CD14-positive monocyte (primary cell): Measurements from ENCODE around the gene WIPF2. TPM values are rescaled to one million over a fixed set of nuclear protein-coding genes. Genes with fewer than 3 reads are reported as not detected.
"Not testable (repeated sequence)": the region's sequence is repeated elsewhere in the genome, so short reads cannot be mapped to it uniquely, and the experiment has no call there.

ENCODE experiments used
- DNase-seq, 3 donors: peaks; one replicate each; pipeline ENCODE4 v3.0.0-alpha.2; 2011 to 2022
- H2AFZ ChIP-seq: 2 replicates; pipeline ENCODE4 v1.6.0; 2012; ENCODE audit warnings: mild to moderate bottlenecking, low read depth, low read length, inconsistent platforms; ENCODE audit not compliant: insufficient read depth, poor library complexity, severe bottlenecking
- H3K27ac ChIP-seq, 2 donors: 1 replicate in 1 of 2; 2 replicates in 1 of 2; pipeline ENCODE4 v1.5.1; 2012 to 2013; ENCODE audit warnings: low read length in 2 of 2, control low read depth in 1 of 2, inconsistent platforms in 1 of 2, low read depth in 1 of 2, mild to moderate bottlenecking in 1 of 2
- H3K27me3 ChIP-seq, 2 donors: one replicate each; pipeline versions ENCODE4 v1.6.0 to v1.6.1; 2011 to 2013; ENCODE audit warnings: low read length in 2 of 2; ENCODE audit not compliant: control insufficient read depth in 2 of 2, insufficient read depth in 2 of 2
- H3K36me3 ChIP-seq, 2 donors: replicated peaks in 1 of 2; 1 replicate in 1 of 2; 2 replicates in 1 of 2; pipeline versions ENCODE4 v1.5.1 to v1.6.1; 2012 to 2013; ENCODE audit warnings: low read length in 2 of 2, control low read depth in 1 of 2, inconsistent platforms in 1 of 2, mild to moderate bottlenecking in 1 of 2; ENCODE audit not compliant: insufficient read depth in 2 of 2, control insufficient read depth in 1 of 2
- H3K4me1 ChIP-seq, 2 donors: 1 replicate in 1 of 2; 2 replicates in 1 of 2; pipeline versions ENCODE4 v1.5.1 to v1.6.1; 2012 to 2013; ENCODE audit warnings: low read length in 2 of 2, control low read depth in 1 of 2, inconsistent platforms in 1 of 2, mild to moderate bottlenecking in 1 of 2, moderate library complexity in 1 of 2; ENCODE audit not compliant: insufficient read depth in 2 of 2, control insufficient read depth in 1 of 2
- H3K4me2 ChIP-seq: replicated peaks from 2 replicates; pipeline ENCODE3; 2012; ENCODE audit warnings: low read length, moderate library complexity, mild to moderate bottlenecking; ENCODE audit not compliant: poor library complexity, severe bottlenecking; ENCODE audit errors: extremely low read depth
- H3K4me3 ChIP-seq, 3 experiments: fragments of 200-600 bp in 1 of 3; sonication (generic) in 1 of 3; replicated peaks in 1 of 3; 1 replicate in 2 of 3; 2 replicates in 1 of 3; pipeline ENCODE4 v1.5.1; 2011 to 2013; ENCODE audit warnings: low read length in 3 of 3, mild to moderate bottlenecking in 3 of 3, control low read depth in 2 of 3, low read depth in 2 of 3, inconsistent platforms in 1 of 3, moderate library complexity in 1 of 3
- H3K79me2 ChIP-seq: 2 replicates; pipeline ENCODE4 v1.6.0; 2012; ENCODE audit warnings: mild to moderate bottlenecking, control low read depth, inconsistent platforms, low read length, moderate library complexity; ENCODE audit not compliant: insufficient read depth
- H3K9ac ChIP-seq: 2 replicates; pipeline ENCODE4 v1.6.0; 2017; ENCODE audit warnings: low read length, mild to moderate bottlenecking; ENCODE audit not compliant: insufficient read depth, poor library complexity, severe bottlenecking
- H3K9me3 ChIP-seq, 2 donors: replicated peaks in 1 of 2; 1 replicate in 1 of 2; 2 replicates in 1 of 2; pipeline versions ENCODE4 v1.5.1 to v1.6.1; 2012 to 2013; ENCODE audit warnings: low read length in 2 of 2, control low read depth in 1 of 2; ENCODE audit not compliant: control insufficient read depth in 1 of 2, insufficient read depth in 1 of 2
- H4K20me1 ChIP-seq: 2 replicates; pipeline ENCODE4 v1.6.0; 2012; ENCODE audit warnings: mild to moderate bottlenecking, low read length, control low read depth, moderate library complexity; ENCODE audit not compliant: insufficient read depth
- H3K27ac Mint-ChIP-seq, 7 donors: one replicate each; pipeline ENCODE4 v1.8.0; 2020; ENCODE audit warnings: mild to moderate bottlenecking in 7 of 7, mixed read lengths in 7 of 7, moderate library complexity in 6 of 7, inconsistent platforms in 2 of 7
- H3K27me3 Mint-ChIP-seq, 3 donors: one replicate each; pipeline ENCODE4 v1.8.0; 2021 to 2022; ENCODE audit warnings: low read depth in 3 of 3, mild to moderate bottlenecking in 3 of 3, mixed read lengths in 3 of 3, moderate library complexity in 3 of 3, inconsistent platforms in 1 of 3
- H3K36me3 Mint-ChIP-seq, 2 donors: one replicate each; pipeline ENCODE4 v1.8.0; 2020; ENCODE audit warnings: mixed read lengths in 2 of 2, inconsistent platforms in 1 of 2, mild to moderate bottlenecking in 1 of 2
- H3K4me1 Mint-ChIP-seq: one replicate; pipeline ENCODE4 v1.8.0; 2020; ENCODE audit warnings: mild to moderate bottlenecking, mixed read lengths
- H3K4me3 Mint-ChIP-seq, 2 donors: one replicate each; pipeline ENCODE4 v1.8.0; 2020; ENCODE audit warnings: mild to moderate bottlenecking in 2 of 2, mixed read lengths in 2 of 2, moderate library complexity in 1 of 2
- H3K9me3 Mint-ChIP-seq, 7 donors: one replicate each; pipeline ENCODE4 v1.8.0; 2020 to 2022; ENCODE audit warnings: mixed read lengths in 7 of 7, mild to moderate bottlenecking in 6 of 7, moderate library complexity in 6 of 7, inconsistent platforms in 2 of 7
- CTCF ChIP-seq: fragments of 200-600 bp; IDR thresholded peaks from one replicate; pipeline ENCODE4 v1.8.0; 2022; ENCODE audit warnings: antibody characterized with exemption, mild to moderate bottlenecking
- WGBS: methylation state at CpG from one replicate; pipeline ENCODE4 v1.1.5; 2013; ENCODE audit warnings: missing lambda C conversion rate; ENCODE audit not compliant: insufficient coverage; 5-methylcytosine and 5-hydroxymethylcytosine counted together
- intact Hi-C, 2 donors: fragments of 100-400 bp; cut with micrococcal nuclease; formaldehyde crosslinking; loops; one replicate each; pipeline versions ENCODE4 v1.15.0 to v1.15.1; 2023
- polyA plus RNA-seq, 3 donors: library from polyadenylated mRNA; depleted of rRNA in 1 of 3; unstranded in 2 of 3; stranded (reverse) in 1 of 3; fragments of 300-500 nt in 2 of 3; fragments of >200 nt in 1 of 3; fragmentation: Illumina TruSeq in 2 of 3; gene quantifications; 1 replicate in 2 of 3; 2 replicates in 1 of 3; pipeline ENCODE4 v1.2.3, GENCODE V29; 2012 to 2021

The WIPF2 gene
- polyA plus RNA-seq, 3 donors = 5.2 to 9.7 (median 8.4) TPM

DNA sequence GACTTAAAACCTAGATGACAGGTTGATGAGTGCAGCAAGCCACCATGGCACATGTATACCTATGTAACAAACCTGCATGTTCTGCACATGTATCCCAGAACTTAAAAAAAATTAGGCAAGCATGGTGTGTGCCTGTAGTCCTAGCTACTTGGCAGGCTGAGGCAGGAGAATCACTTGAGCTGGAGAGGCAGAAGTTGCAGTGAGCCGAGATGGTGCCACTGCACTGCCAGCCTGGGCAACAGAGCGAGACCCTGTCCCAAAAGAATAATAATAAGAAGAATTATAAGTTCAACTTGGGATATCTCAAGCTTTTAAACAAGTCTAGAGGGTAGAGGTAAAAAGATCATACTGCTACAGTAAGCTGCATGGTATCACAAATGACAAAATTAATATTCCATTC lies 78.4 kb downstream of the WIPF2 start:
- H3K4me1 Mint-ChIP-seq = no peaks in the 10 kb centered on the region
- intact Hi-C loops = no loop called here
- no peak overlapping the region for H3K4me2 ChIP-seq
- H3K27me3 ChIP-seq = no peaks in the 10 kb centered on the region
- H3K36me3 Mint-ChIP-seq = peaks cover 26 to 45% of the 10 kb centered on the region in 2 donors
- no peaks in the 10 kb centered on the region for H3K9me3 ChIP-seq
- H3K9ac ChIP-seq = no peak overlapping the region
- H3K36me3 ChIP-seq = peaks cover 13 to 40% of the 10 kb centered on the region in 2 donors
- H3K4me3 ChIP-seq = no peak overlapping the region
- no peaks in the 10 kb centered on the region for H3K79me2 ChIP-seq
- no peak for DNase-seq
- H3K27ac Mint-ChIP-seq = no peak overlapping the region
- H4K20me1 ChIP-seq = no peaks in the 10 kb centered on the region
- peaks cover 0 to 2% (median 0%) of the 10 kb centered on the region in 3 donors for H3K27me3 Mint-ChIP-seq
- no peak for TF ChIP-seq CTCF
- no peak overlapping the region for H3K4me3 Mint-ChIP-seq
- H3K27ac ChIP-seq = no peak overlapping the region
- no peak overlapping the region for H2AFZ ChIP-seq
- no peaks in the 10 kb centered on the region for H3K4me1 ChIP-seq
- H3K9me3 Mint-ChIP-seq = no peaks in the 10 kb centered on the region
- WGBS = no CpG with 5 or more reads among the region's 2 CpGs

- peaks cover 8% of the 10 kb centered on the region for H3K4me1 Mint-ChIP-seq
- no peak overlapping the region for H3K27ac Mint-ChIP-seq
- no peak for DNase-seq
These were observed 79.6 kb downstream of the WIPF2 start for GRCh38 chr17:40298726-40299125.

DNA sequence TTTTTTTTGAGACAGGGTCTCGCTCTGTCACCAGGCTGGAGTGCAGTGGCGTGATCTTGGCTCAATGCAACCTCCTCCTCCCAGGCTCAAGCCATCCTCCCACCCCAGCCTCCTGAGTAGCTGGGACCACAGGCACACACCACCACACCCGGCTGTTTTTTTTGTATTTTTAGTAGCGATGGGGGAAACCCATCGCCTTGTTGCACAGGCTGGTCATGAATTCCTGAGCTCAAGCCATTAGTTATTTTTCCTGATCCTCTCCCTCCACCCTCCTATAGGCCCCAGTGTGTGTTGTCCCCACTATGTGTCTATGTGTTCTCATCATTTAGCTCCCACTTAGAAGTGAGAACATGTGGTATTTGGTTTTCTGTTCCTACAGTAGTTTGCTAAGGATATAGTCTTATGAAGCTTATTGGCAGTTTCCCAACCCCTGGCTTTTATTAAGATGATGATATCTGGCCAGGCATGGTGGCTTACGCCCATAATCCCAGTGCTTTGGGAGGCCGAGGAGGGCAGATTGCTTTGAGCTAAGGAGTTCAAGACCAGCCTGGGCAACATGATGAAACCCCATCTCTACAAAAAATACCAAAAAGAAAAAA lies 80.2 kb downstream of the WIPF2 start:
- H3K4me3 ChIP-seq, H3K9me3 Mint-ChIP-seq, intact Hi-C loops, H3K27me3 ChIP-seq, H3K27ac ChIP-seq, H3K4me2 ChIP-seq, H4K20me1 ChIP-seq, H3K79me2 ChIP-seq, H3K9ac ChIP-seq, H3K27me3 Mint-ChIP-seq, DNase-seq, H3K27ac Mint-ChIP-seq, H2AFZ ChIP-seq, H3K4me3 Mint-ChIP-seq, H3K9me3 ChIP-seq: not testable (repeated sequence)
- peaks cover 6 to 12% of the 10 kb centered on the region in 2 donors for H3K4me1 ChIP-seq
- Mint-ChIP-seq H3K4me1 (peaks cover 11% of the 10 kb centered on the region), H3K36me3 (peaks cover 17 to 34% of the 10 kb centered on the region in 2 donors)
- H3K36me3 ChIP-seq = peaks cover 6 to 31% of the 10 kb centered on the region in 2 donors
- WGBS = no CpG with 5 or more reads among the region's 7 CpGs

More at GRCh38 chr17:40298726-40299125, 79.6 kb downstream of the WIPF2 start:
- no peak overlapping the region for H3K4me3 ChIP-seq
- TF ChIP-seq CTCF = no peak
- Mint-ChIP-seq H3K27me3 (peaks cover 0 to 2% (median 0%) of the 10 kb centered on the region in 3 donors), H3K36me3 (peaks cover 20 to 36% of the 10 kb centered on the region in 2 donors), H3K4me3 (no peak overlapping the region), H3K9me3 (no peaks in the 10 kb centered on the region)
- peaks cover 6 to 8% of the 10 kb centered on the region in 2 donors for H3K4me1 ChIP-seq
- no CpG with 5 or more reads among the region's 3 CpGs for WGBS
- H3K79me2 ChIP-seq = no peaks in the 10 kb centered on the region
- H3K27ac ChIP-seq = no peak overlapping the region
- intact Hi-C loops = no loop called here
- H3K9ac ChIP-seq = no peak overlapping the region
- no peak overlapping the region for H2AFZ ChIP-seq
- no peaks in the 10 kb centered on the region for H3K9me3 ChIP-seq
- H4K20me1 ChIP-seq = no peaks in the 10 kb centered on the region
- H3K27me3 ChIP-seq = no peaks in the 10 kb centered on the region
- no peak overlapping the region for H3K4me2 ChIP-seq
- H3K36me3 ChIP-seq = peaks cover 7 to 34% of the 10 kb centered on the region in 2 donors
